Endothelial cell of umbilical vein (primary cell): ENCODE results near the gene GSTA2. TPM values are rescaled to one million over a fixed set of nuclear protein-coding genes. Genes with fewer than 3 reads are reported as not detected.

ENCODE experiments used
- BruUV-seq: library from RNA; stranded (reverse); fragments of 400-500 nt; replicated peaks from 2 replicates; lab custom pipeline; 2021; lab: Mats Ljungman, UMichigan
- CTCF ChIA-PET: fragments of 300-600, 350-600 bp; sonication (Branson Sonifier 250); formaldehyde crosslinking; loops from one replicate; lab custom pipeline; 2021; ENCODE audit warnings: antibody characterized with exemption, inconsistent platforms; lab: Charles Lee
- POLR2A ChIA-PET: fragments of 300-600, 350-600 bp; sonication (Branson Sonifier 250); formaldehyde crosslinking; loops from one replicate; lab custom pipeline; 2021; ENCODE audit warnings: antibody characterized with exemption, inconsistent platforms; lab: Charles Lee
- DNase-seq: peaks from one replicate; pipeline ENCODE4 v3.0.0-alpha.2; 2011; ENCODE audit warnings: low read depth, low spot score
- FAIRE-seq: peaks from 2 replicates; lab custom pipeline; 2011; peaks lifted over from hg19 to GRCh38; lab: Jason Lieb, UNC
- H2AFZ ChIP-seq: 2 replicates; pipeline ENCODE4 v1.6.0; 2012; ENCODE audit warnings: low read depth, low read length, control low read depth, inconsistent platforms
- H3K27ac ChIP-seq: 2 replicates; pipeline ENCODE4 v1.5.1; 2011; ENCODE audit warnings: low read depth, mild to moderate bottlenecking, control low read depth, low read length, moderate library complexity; ENCODE audit not compliant: insufficient read depth
- H3K27me3 ChIP-seq, 2 experiments: 2 replicates each; pipeline versions ENCODE4 v1.6.0 to v1.6.1; 2011; ENCODE audit warnings: low read length in 2 of 2, mixed read lengths in 1 of 2; ENCODE audit not compliant: control insufficient read depth in 2 of 2, insufficient read depth in 2 of 2
- H3K36me3 ChIP-seq, 2 experiments: 2 replicates in 1 of 2; 3 replicates in 1 of 2; pipeline ENCODE4 v1.5.1; 2011; ENCODE audit warnings: low read length in 2 of 2, mild to moderate bottlenecking in 1 of 2, moderate library complexity in 1 of 2; ENCODE audit not compliant: control insufficient read depth in 2 of 2, insufficient read depth in 2 of 2; ENCODE audit errors: extremely low read depth in 1 of 2
- H3K4me1 ChIP-seq: 3 replicates; pipeline ENCODE4 v1.5.1; 2011; ENCODE audit warnings: mild to moderate bottlenecking, low read length; ENCODE audit not compliant: control insufficient read depth, insufficient read depth; ENCODE audit errors: extremely low read depth
- H3K4me2 ChIP-seq: 2 replicates; pipeline ENCODE4 v1.6.1; 2011; ENCODE audit warnings: low read length, control low read depth, mixed read lengths; ENCODE audit not compliant: insufficient read depth
- H3K4me3 ChIP-seq, 3 experiments: fragments of 200-600 bp in 1 of 3; sonication (generic), shearing (Covaris generic) in 1 of 3; replicated peaks in 1 of 3; 2 replicates each; pipeline ENCODE4 v1.5.1; 2011 to 2016; ENCODE audit warnings: control low read depth in 3 of 3, low read length in 3 of 3, mild to moderate bottlenecking in 2 of 3, inconsistent platforms in 1 of 3, low read depth in 1 of 3, moderate library complexity in 1 of 3; ENCODE audit not compliant: insufficient read depth in 1 of 3
- H3K79me2 ChIP-seq: 2 replicates; pipeline ENCODE4 v1.6.0; 2012; ENCODE audit warnings: low read length, inconsistent platforms; ENCODE audit not compliant: control insufficient read depth, insufficient read depth
- H3K9ac ChIP-seq: replicated peaks from 2 replicates; pipeline ENCODE3; 2011; ENCODE audit warnings: low read length, control low read depth; ENCODE audit not compliant: insufficient read depth; ENCODE audit errors: extremely low read depth
- H3K9me1 ChIP-seq: replicated peaks from 3 replicates; pipeline ENCODE4 v1.6.0; 2011; ENCODE audit warnings: mild to moderate bottlenecking, low read length; ENCODE audit not compliant: control insufficient read depth, insufficient read depth; ENCODE audit errors: extremely low read depth
- H3K9me3 ChIP-seq: replicated peaks from 2 replicates; pipeline ENCODE4 v1.5.1; 2012; ENCODE audit warnings: low read length, inconsistent platforms; ENCODE audit not compliant: control insufficient read depth, insufficient read depth
- H4K20me1 ChIP-seq: replicated peaks from 2 replicates; pipeline ENCODE3; 2011; ENCODE audit warnings: mild to moderate bottlenecking, low read length; ENCODE audit not compliant: control insufficient read depth, insufficient read depth; ENCODE audit errors: extremely low read depth
- CTCF ChIP-seq, 2 donors: IDR thresholded peaks; 1 replicate in 1 of 2; 2 replicates in 1 of 2; pipeline ENCODE4 v1.5.1; 2011; ENCODE audit warnings: low read length in 2 of 2, mild to moderate bottlenecking in 2 of 2, moderate library complexity in 2 of 2, control low read depth in 1 of 2, inconsistent platforms in 1 of 2, low read depth in 1 of 2; ENCODE audit not compliant: insufficient read depth in 1 of 2; ENCODE audit errors: extremely low read depth in 1 of 2
- FOS ChIP-seq: IDR thresholded peaks from 2 replicates; pipeline ENCODE4 v1.6.1; 2011; ENCODE audit warnings: mild to moderate bottlenecking, low read length, moderate library complexity, borderline replicate concordance; ENCODE audit not compliant: insufficient read depth
- JUN ChIP-seq: IDR thresholded peaks from 2 replicates; pipeline ENCODE4 v1.6.1; 2011; ENCODE audit warnings: borderline replicate concordance, low read depth; ENCODE audit not compliant: insufficient read length, insufficient read depth
- MAX ChIP-seq: IDR thresholded peaks from 2 replicates; pipeline ENCODE4 v1.6.1; 2011; ENCODE audit not compliant: insufficient read depth, insufficient read length
- MYC ChIP-seq: IDR thresholded peaks from one replicate; pipeline ENCODE4 v1.6.1; 2011; ENCODE audit warnings: mild to moderate bottlenecking, low read depth, low read length
- POLR2A ChIP-seq: IDR thresholded peaks from 2 replicates; pipeline ENCODE4 v1.6.1; 2012; ENCODE audit warnings: low read depth, mild to moderate bottlenecking, control low read depth, low read length
- dilution Hi-C: fragments of 300-500 bp; cut with MboI; formaldehyde crosslinking; loops from one replicate; pipeline ENCODE4 v1.15.0; 2019; ENCODE audit warnings: low sequenced_read_pairs; ENCODE audit not compliant: extremely low pct_ligation_motif_present
- intact Hi-C: fragments of 100-400 bp; cut with micrococcal nuclease; formaldehyde crosslinking; loops from one replicate; pipeline ENCODE4 v1.10.0; 2022
- polyA plus RNA-seq, 4 experiments: library from polyadenylated mRNA; depleted of rRNA in 3 of 4; stranded (reverse) in 3 of 4; unstranded in 1 of 4; fragments of >200 nt; gene quantifications; 2 replicates each; pipeline versions ENCODE4 v1.2.1 to v1.2.3, GENCODE V29; 2011 to 2012; ENCODE audit warnings: missing spikeins in 1 of 4
- total RNA-seq: library from RNA; stranded (reverse); gene quantifications from 2 replicates; pipeline ENCODE4 v1.2.3, GENCODE V29; 2021

The GSTA2 gene
- total and polyA plus RNA-seq, 2 donors (not counting 3 experiments of a cell fraction or from before 2014, with no cell fraction given): not detected

- BruUV-seq: no TSS peak
- ChIA-PET POLR2A (no interaction called here), CTCF (interaction anchor here (2.2 kb wide), 1 partner anchor 17 kb away, joined by 8 read pairs; no protein-coding TSS in a partner anchor)
- TF ChIP-seq POLR2A (no peak), MYC (no peak), CTCF (IDR thresholded peaks at IDR 0.05; ENCODE audit: extremely low read depth in 1 of 2, insufficient read depth in 1 of 2, low read depth in 1 of 2, low read length in 2 of 2) (no peak), JUN (no peak)
- Histone ChIP-seq H3K4me1 (no peaks in the 10 kb centered on the region), H3K27ac (no peak overlapping the region), H3K4me2 (no peak overlapping the region), H3K36me3 (no peaks in the 10 kb centered on the region), H3K9ac (no peak overlapping the region), H4K20me1 (no peaks in the 10 kb centered on the region), H3K9me1 (no peaks in the 10 kb centered on the region), H3K27me3 (peaks cover 0 to 2% of the 10 kb centered on the region in 2 experiments), H3K4me3 (no peak overlapping the region), H3K9me3 (no peaks in the 10 kb centered on the region), H3K79me2 (no peaks in the 10 kb centered on the region), H2AFZ (no peak overlapping the region)
- intact Hi-C loops (no loop called here), dilution Hi-C loops (no loop called here)
- no peak for DNase-seq
- no peak for FAIRE-seq
Observed at GRCh38 chr6:52726741-52727535, 36.3 kb downstream of the GSTA2 start.

- intact Hi-C loops (no loop called here), dilution Hi-C loops (no loop called here)
- no peak for FAIRE-seq
- H3K9ac ChIP-seq: no peak overlapping the region
- no peaks in the 10 kb centered on the region for H4K20me1 ChIP-seq
- H3K27me3 ChIP-seq: peaks cover 0 to 2% of the 10 kb centered on the region in 2 experiments
- no peaks in the 10 kb centered on the region for H3K36me3 ChIP-seq
- ChIA-PET POLR2A (no interaction called here), CTCF (interaction anchor here (1.1 to 2.2 kb wide), 2 partner anchors 8 to 18 kb away, joined by 3 to 8 read pairs; no protein-coding TSS in a partner anchor)
- no peak for TF ChIP-seq MAX
- TF ChIP-seq FOS: no peak
- no peak for TF ChIP-seq MYC
- no peak overlapping the region for H2AFZ ChIP-seq
- DNase-seq: no peak
- H3K9me1 ChIP-seq: no peaks in the 10 kb centered on the region
- no peaks in the 10 kb centered on the region for H3K4me1 ChIP-seq
- no TSS peak for BruUV-seq
- no peak overlapping the region for H3K27ac ChIP-seq
- no peaks in the 10 kb centered on the region for H3K79me2 ChIP-seq
- H3K4me2 ChIP-seq: no peak overlapping the region
- no peak overlapping the region for H3K4me3 ChIP-seq
- no peaks in the 10 kb centered on the region for H3K9me3 ChIP-seq
Observed at GRCh38 chr6:52726193-52726542, 37.1 kb downstream of the GSTA2 start.
